ENCODE results near the gene ZNF462.

Gene ZNF462

GRCh38 chr9:106970976-106971457 lies 108.1 kb downstream of the ZNF462 start:
- no peaks in the 10 kb centered on the region for H3K4me1 ChIP-seq (ENCODE audit: low read depth, poor library complexity, severe bottlenecking)
- no peak overlapping the region for H3K27ac ChIP-seq
- no peaks in the 10 kb centered on the region for H3K27me3 ChIP-seq (ENCODE audit: insufficient read depth, low read depth)
- no peaks in the 10 kb centered on the region for H4K20me1 ChIP-seq (ENCODE audit: insufficient read depth)
- no peak overlapping the region for H3K9ac ChIP-seq
- TF ChIP-seq CTCF (conservative IDR thresholded peaks at IDR 0.05; ENCODE audit: low read depth, low read length) = no peak
- H3K79me2 ChIP-seq (ENCODE audit: insufficient read depth, low read depth) = no peaks in the 10 kb centered on the region
- no peak overlapping the region for H3K4me3 ChIP-seq (IDR thresholded peaks at IDR 0.05; ENCODE audit: insufficient read depth, low read depth, low read length)
- H3K4me2 ChIP-seq = no peak overlapping the region
- H2AFZ ChIP-seq (ENCODE audit: low read depth) = no peak overlapping the region
- no peaks in the 10 kb centered on the region for H3K36me3 ChIP-seq (ENCODE audit: insufficient read depth)

GRCh38 chr9:106972082-106972481 lies 109.1 kb downstream of the ZNF462 start:
- no peaks in the 10 kb centered on the region for H3K79me2 ChIP-seq (ENCODE audit: insufficient read depth, low read depth)

GRCh38 chr9:106974341-106974740 lies 111.4 kb downstream of the ZNF462 start:
- H4K20me1 ChIP-seq (ENCODE audit: insufficient read depth) = no peaks in the 10 kb centered on the region
- H3K36me3 ChIP-seq (ENCODE audit: insufficient read depth) = no peaks in the 10 kb centered on the region
- no peaks in the 10 kb centered on the region for H3K79me2 ChIP-seq (ENCODE audit: insufficient read depth, low read depth)
- H3K9ac ChIP-seq = no peak overlapping the region
- TF ChIP-seq CTCF (conservative IDR thresholded peaks at IDR 0.05; ENCODE audit: low read depth, low read length) = no peak
- H3K4me3 ChIP-seq (IDR thresholded peaks at IDR 0.05; ENCODE audit: insufficient read depth, low read depth, low read length) = no peak overlapping the region
- no peak overlapping the region for H3K4me2 ChIP-seq
- no peaks in the 10 kb centered on the region for H3K27me3 ChIP-seq (ENCODE audit: insufficient read depth, low read depth)
- no peaks in the 10 kb centered on the region for H3K4me1 ChIP-seq (ENCODE audit: low read depth, poor library complexity, severe bottlenecking)
- no peak overlapping the region for H2AFZ ChIP-seq (ENCODE audit: low read depth)
- no peak overlapping the region for H3K27ac ChIP-seq

More at GRCh38 chr9:106972082-106972481, 109.1 kb downstream of the ZNF462 start:
- no peak for TF ChIP-seq CTCF (conservative IDR thresholded peaks at IDR 0.05; ENCODE audit: low read depth, low read length)
- H3K27ac ChIP-seq = no peak overlapping the region
- no peak overlapping the region for H3K4me2 ChIP-seq
- no peaks in the 10 kb centered on the region for H3K36me3 ChIP-seq (ENCODE audit: insufficient read depth)
- no peak overlapping the region for H3K9ac ChIP-seq
- no peaks in the 10 kb centered on the region for H4K20me1 ChIP-seq (ENCODE audit: insufficient read depth)
- no peaks in the 10 kb centered on the region for H3K4me1 ChIP-seq (ENCODE audit: low read depth, poor library complexity, severe bottlenecking)
- H3K4me3 ChIP-seq (IDR thresholded peaks at IDR 0.05; ENCODE audit: insufficient read depth, low read depth, low read length) = no peak overlapping the region
- H3K27me3 ChIP-seq (ENCODE audit: insufficient read depth, low read depth) = no peaks in the 10 kb centered on the region
- H2AFZ ChIP-seq (ENCODE audit: low read depth) = no peak overlapping the region

- H3K27me3 ChIP-seq (ENCODE audit: insufficient read depth, low read depth) = no peaks in the 10 kb centered on the region
- no peaks in the 10 kb centered on the region for H4K20me1 ChIP-seq (ENCODE audit: insufficient read depth)
- no peak overlapping the region for H3K27ac ChIP-seq
- H3K4me1 ChIP-seq (ENCODE audit: low read depth, poor library complexity, severe bottlenecking) = peaks cover 2% of the 10 kb centered on the region
- no peak overlapping the region for H3K4me2 ChIP-seq
- no peak overlapping the region for H3K9ac ChIP-seq
- no peak overlapping the region for H3K4me3 ChIP-seq (IDR thresholded peaks at IDR 0.05; ENCODE audit: insufficient read depth, low read depth, low read length)
- no peak overlapping the region for H2AFZ ChIP-seq (ENCODE audit: low read depth)
- no peak for TF ChIP-seq CTCF (conservative IDR thresholded peaks at IDR 0.05; ENCODE audit: low read depth, low read length)
- no peaks in the 10 kb centered on the region for H3K36me3 ChIP-seq (ENCODE audit: insufficient read depth)
- H3K79me2 ChIP-seq (ENCODE audit: insufficient read depth, low read depth) = no peaks in the 10 kb centered on the region
Measured at GRCh38 chr9:106976772-106977171, 113.8 kb downstream of the ZNF462 start.
